Measurements from ENCODE around the gene RAB40B.

The RAB40B gene

DNA sequence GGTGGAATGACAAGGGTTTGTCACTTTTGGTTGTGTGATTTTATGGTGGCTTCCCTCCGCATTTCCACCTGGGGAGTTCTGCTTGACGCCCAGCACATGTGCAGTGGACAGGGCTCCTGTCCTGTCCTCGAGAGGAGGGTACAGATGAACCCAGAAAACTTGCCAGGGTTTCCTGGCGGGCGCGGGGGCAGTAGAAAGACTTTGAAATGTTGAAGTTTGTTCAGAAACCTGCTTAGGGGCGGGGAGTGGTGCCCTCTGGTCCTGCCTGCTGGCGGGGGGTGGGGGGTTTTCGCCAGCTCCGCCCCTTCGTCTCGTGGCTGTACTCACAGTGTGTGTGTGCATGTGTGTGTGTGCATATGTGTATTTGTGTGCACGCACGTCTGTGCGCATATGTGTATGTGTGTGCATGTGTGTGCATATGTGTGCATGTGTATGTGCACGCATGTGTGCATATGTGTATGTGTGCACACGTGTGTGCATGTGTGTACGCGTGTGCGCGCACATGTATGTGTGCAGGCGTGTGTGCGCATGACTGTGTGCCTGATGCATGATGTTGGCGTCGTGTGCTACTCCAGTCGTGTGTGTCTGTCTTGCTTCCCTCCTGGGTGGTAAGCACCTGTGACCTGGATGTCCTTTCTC is 24.8 kb upstream of the RAB40B start:
- Mint-ChIP-seq H3K9me3 (no peaks in the 10 kb centered on the region), H3K27ac (peak overlapping the region in 1 of 2 donors; percentile 48), H3K27me3 (no peaks in the 10 kb centered on the region), H3K4me1 (peaks cover under 1% of the 10 kb centered on the region), H3K4me3 (no peak overlapping the region)
- DNase-seq (no peak), ATAC-seq (no peak)

DNA sequence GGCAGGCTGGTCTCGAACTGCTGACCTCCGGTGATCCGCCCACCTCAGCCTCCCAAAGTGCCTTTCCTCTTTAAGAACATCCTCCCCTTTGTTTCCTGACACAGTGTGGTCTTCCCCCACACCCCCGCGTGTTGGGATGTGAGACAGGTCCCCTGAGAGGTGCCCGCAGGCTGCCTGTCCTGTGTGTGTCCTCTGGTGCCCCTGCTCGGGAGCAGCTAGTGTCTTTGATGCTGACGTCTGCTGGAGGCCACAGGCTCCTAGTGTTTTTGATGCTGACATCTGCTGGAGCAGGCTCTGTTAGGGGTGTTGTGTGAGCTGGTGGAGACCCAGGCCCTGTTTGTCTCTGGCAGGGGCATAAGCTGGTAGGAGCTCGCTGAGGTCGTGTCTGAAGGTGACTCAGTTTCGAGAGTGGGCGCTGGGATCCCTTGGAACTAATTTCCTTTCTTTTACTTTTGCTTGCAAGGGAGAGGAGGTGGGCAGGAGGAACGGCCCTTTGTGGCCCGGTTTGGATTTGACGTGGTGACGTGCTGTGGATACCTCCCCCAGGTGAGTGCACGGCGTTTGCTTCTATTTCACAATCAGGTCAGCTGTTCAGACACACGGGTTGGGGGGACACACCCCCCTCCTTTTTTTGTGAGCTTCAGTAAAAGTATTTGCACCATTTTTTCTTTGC is 24.0 kb upstream of the RAB40B start:
- no peak for ATAC-seq
- no peak for DNase-seq
- no peak overlapping the region for H3K4me3 Mint-ChIP-seq

DNA sequence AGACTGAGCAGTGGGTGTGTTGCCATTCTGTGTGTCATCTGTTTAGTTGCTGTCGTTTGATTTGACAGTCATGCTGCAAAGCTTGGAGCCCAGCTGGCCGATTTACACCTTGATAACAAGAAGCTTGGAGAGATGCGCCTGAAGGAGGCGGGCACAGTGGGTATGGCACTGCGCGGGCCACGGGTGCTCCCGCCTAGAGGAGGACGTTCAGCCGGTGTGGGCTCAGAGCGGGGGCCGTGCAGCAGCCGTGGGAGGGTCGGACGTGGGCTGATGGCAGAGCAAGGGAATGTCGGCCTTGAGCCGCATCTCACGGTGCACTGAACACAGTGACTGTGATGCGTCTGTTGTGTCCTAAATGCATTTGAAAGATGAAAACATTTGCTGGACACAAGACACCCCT is 21.7 kb upstream of the RAB40B start:
- DNase-seq (no peak), ATAC-seq (no peak)
- Mint-ChIP-seq H3K27ac (peak overlapping the region in 1 of 2 donors; percentile 33), H3K9me3 (no peaks in the 10 kb centered on the region), H3K27me3 (no peaks in the 10 kb centered on the region), H3K4me3 (no peak overlapping the region), H3K4me1 (peaks cover 22% of the 10 kb centered on the region)

More for the DNA sequence above, 24.0 kb upstream of the RAB40B start:
- Mint-ChIP-seq H3K27me3 (no peaks in the 10 kb centered on the region), H3K27ac (peak overlapping the region in 1 of 2 donors; percentile 87), H3K9me3 (no peaks in the 10 kb centered on the region), H3K4me1 (peaks cover 9% of the 10 kb centered on the region)

- no peak overlapping the region for H3K4me3 Mint-ChIP-seq
- ATAC-seq (no peak), DNase-seq (no peak)
- no peak overlapping the region for H3K27ac Mint-ChIP-seq
- H3K4me1 Mint-ChIP-seq, result peaks cover 22% of the 10 kb centered on the region
- H3K27me3 Mint-ChIP-seq, result no peaks in the 10 kb centered on the region
- H3K9me3 Mint-ChIP-seq, result no peaks in the 10 kb centered on the region
Measured at GRCh38 chr17:82718986-82719685, 20.6 kb upstream of the RAB40B start.

DNA sequence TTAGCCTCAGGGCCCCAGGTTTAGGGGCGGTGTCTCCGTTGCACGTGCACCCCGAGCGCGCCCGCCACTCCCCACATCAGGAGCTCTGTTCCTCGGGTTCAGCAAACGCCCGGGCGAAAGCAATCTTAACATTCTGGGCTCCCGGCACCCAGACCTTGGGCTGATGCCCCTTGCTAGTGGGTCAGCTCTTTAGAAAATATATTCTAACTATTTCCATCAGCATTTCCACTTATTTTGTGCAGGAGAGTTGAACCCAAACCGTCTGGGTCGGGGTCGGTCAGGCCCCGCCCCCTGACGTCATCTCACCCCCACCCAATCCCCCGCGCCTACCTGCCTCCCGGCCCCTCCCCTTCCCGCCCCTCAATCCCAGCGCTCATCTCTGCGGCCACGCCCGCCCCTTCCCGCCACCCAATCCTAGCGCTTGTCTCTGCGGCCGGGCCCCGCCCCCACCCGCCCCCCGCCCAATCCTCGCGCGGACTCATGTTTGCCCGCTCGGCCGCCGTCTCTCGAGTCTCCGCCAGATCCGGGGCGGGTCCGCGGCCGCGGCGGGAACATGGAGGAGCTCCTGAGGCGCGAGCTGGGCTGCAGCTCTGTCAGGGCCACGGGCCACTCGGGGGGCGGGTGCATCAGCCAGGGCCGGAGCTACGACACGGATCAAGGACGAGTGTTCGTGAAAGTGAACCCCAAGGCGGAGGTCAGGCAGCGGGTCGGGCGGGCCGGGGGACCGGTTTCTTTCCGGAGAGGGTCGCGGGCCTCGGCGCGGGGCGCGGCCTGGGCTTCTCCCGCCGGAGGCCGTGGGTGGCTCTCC is 17.9 kb upstream of the RAB40B start, which contains the start of gene FN3KRP:
TSS of gene FN3KRP (plus strand) at position 504 of the 808 bp plus-strand sequence. CDS start at position 554, 50 bp downstream.
- no peaks in the 10 kb centered on the region for H3K27me3 Mint-ChIP-seq
- no peaks in the 10 kb centered on the region for H3K9me3 Mint-ChIP-seq
- H3K4me3 Mint-ChIP-seq, result peak within 1 kb of the TSS; percentile 91 to 98
- peak; percentile 85 to 91 for DNase-seq
- H3K4me1 Mint-ChIP-seq, result peaks cover 22% of the 10 kb centered on the region
- ATAC-seq, result peak; percentile 94
- peak within 1 kb of the TSS; percentile 96 to 98 for H3K27ac Mint-ChIP-seq

DNA sequence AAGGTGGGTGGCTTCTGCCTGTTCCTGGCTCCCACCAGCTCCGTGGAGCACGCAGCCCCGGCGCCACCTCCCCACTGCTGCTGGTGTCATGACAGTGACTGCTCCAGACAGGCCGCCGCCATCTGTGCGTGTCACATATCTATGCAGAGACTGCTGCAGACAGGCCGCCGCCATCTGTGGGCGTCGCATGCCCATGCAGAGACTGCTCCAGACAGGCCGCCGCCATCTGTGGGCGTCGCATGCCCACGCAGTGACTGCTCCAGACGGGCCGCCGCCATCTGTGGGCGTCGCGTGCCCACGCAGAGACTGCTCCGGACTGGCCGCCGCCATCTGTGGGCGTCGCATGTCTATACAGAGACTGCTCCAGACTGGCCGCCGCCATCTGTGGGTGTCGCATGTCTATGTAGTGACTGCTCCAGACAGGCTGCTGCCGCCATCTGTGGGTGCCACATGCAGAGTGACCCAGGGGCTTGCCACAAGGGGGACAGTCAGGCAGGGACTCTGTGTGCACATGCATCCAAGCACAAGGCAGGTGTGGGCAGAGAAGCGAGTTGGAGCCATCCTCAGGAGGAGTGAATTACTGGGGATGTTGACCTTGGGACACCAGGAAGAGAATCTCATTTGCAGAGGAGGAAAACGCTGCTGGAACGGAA is 14.7 kb upstream of the RAB40B start:
- Mint-ChIP-seq H3K27me3 (no peaks in the 10 kb centered on the region), H3K27ac (no peak overlapping the region), H3K4me1 (peaks cover 21% of the 10 kb centered on the region), H3K4me3 (no peak overlapping the region), H3K9me3 (no peaks in the 10 kb centered on the region)
- DNase-seq (no peak), ATAC-seq (no peak)

- peaks cover 8% of the 10 kb centered on the region for H3K4me1 Mint-ChIP-seq
- no peaks in the 10 kb centered on the region for H3K27me3 Mint-ChIP-seq
- no peak overlapping the region for H3K27ac Mint-ChIP-seq
- H3K4me3 Mint-ChIP-seq, result no peak overlapping the region
- ATAC-seq, result no peak
- H3K9me3 Mint-ChIP-seq, result no peaks in the 10 kb centered on the region
- DNase-seq, result no peak
Measured at GRCh38 chr17:82710499-82711232, 12.2 kb upstream of the RAB40B start.

DNA sequence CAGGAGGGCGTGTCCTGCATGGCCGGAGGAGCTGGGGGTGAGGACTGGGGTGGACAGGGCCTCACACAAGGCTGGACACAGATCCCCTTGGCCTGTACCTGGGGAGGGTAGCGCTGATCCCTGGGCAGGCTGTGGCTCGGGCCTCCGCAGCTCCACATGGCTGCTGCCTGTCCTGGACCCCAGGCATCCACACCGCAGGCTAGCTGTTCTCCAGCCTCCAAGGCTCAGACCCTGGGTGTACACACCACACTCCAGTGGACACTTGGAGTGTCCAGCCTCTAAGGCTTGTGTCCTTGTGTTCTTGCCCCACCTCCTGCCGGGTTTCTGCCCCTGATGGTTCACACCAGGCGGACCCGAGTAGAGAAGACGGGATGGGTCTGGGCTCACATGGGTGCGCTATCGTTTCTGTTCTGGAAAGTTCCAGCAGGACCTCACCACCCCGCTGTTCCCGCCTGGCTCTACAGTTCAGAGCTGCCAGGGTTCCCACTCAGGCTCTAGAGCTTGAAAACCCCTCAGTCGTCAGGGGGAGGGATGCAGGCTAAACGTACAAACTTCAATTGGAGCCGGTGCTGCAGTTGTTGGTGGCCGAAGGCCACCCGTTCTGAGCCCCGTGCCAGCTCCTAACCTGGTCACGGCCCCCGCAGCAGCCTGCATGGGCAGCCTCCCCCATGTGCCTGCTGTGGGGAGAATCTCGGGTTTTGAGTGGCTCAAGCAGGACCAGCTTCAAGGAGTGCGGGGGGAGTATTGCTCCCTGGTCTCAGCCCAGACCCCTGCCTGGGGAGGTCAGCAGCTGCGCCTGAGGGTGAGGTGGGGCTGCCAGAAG is 11.4 kb upstream of the RAB40B start:
- no peaks in the 10 kb centered on the region for H3K9me3 Mint-ChIP-seq
- H3K4me3 Mint-ChIP-seq, result no peak overlapping the region
- H3K27me3 Mint-ChIP-seq, result no peaks in the 10 kb centered on the region
- DNase-seq (no peak), ATAC-seq (peak; percentile 10)
- no peak overlapping the region for H3K27ac Mint-ChIP-seq
- peaks cover 6% of the 10 kb centered on the region for H3K4me1 Mint-ChIP-seq

DNA sequence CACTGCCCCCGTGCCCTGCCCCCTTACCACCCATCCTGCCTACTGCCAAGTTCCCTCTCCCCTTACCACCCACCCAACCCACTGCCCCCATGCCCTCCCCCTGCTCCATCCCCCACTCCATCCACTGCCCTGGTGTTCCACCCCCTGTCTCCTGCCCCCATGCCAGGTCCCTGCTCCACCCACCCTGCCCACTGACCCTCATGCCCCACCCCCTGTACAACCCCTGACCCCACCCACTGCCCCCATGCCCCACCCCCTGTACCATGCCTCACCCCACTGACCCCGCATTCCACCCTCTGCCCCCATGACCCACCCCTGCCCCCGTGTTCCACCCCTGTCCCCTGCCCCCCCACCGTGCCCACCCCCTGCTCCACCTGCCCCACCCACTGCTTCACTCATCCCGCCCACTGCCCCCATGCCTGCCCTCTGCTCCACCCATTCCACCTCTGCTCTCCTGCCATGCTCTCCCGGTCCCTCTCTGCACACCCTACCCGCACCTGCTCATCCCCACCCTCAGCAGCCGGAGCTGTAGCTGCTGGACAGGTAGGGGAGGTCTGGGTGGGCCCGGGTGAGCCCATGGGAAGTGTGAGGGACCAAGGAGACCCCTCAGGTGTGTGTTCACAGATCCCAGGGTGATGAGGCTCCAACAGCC is 10.7 kb upstream of the RAB40B start:
- Mint-ChIP-seq H3K27ac (no peak overlapping the region), H3K27me3 (no peaks in the 10 kb centered on the region), H3K9me3 (no peaks in the 10 kb centered on the region), H3K4me1 (peaks cover 6% of the 10 kb centered on the region), H3K4me3 (no peak overlapping the region)
- ATAC-seq, result peak; percentile 21
- DNase-seq, result no peak

GRCh38 chr17:82705756-82706155 is 7.3 kb upstream of the RAB40B start:
- no peak overlapping the region for H3K27ac Mint-ChIP-seq
- H3K9me3 Mint-ChIP-seq, result no peaks in the 10 kb centered on the region
- H3K4me3 Mint-ChIP-seq, result no peak overlapping the region
- peaks cover 6% of the 10 kb centered on the region for H3K4me1 Mint-ChIP-seq
- no peaks in the 10 kb centered on the region for H3K27me3 Mint-ChIP-seq
- DNase-seq (no peak), ATAC-seq (no peak)

DNA sequence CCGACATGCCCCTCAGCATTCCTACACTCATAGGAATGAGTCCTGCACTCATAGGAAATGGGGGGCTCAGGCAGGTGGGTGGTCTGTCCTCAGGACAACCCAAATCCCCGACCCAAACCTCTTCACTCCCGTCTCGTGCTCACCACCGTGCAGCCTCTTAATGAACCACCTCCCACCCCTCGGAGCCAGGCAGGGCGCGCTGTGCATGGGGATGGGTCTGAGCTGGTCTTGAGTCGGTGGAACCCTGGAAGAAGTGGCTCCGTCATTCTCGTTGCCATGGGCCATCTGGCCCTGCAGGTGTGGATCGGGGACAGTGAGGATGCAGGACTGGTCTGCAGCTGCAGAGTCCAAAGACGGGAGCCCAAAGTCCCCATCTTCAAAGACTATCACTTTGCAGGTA is 6.4 kb upstream of the RAB40B start:
- no peak for DNase-seq
- Mint-ChIP-seq H3K4me3 (no peak overlapping the region), H3K27ac (no peak overlapping the region), H3K4me1 (peaks cover 6% of the 10 kb centered on the region), H3K9me3 (no peaks in the 10 kb centered on the region), H3K27me3 (no peaks in the 10 kb centered on the region)
- no peak for ATAC-seq

DNA sequence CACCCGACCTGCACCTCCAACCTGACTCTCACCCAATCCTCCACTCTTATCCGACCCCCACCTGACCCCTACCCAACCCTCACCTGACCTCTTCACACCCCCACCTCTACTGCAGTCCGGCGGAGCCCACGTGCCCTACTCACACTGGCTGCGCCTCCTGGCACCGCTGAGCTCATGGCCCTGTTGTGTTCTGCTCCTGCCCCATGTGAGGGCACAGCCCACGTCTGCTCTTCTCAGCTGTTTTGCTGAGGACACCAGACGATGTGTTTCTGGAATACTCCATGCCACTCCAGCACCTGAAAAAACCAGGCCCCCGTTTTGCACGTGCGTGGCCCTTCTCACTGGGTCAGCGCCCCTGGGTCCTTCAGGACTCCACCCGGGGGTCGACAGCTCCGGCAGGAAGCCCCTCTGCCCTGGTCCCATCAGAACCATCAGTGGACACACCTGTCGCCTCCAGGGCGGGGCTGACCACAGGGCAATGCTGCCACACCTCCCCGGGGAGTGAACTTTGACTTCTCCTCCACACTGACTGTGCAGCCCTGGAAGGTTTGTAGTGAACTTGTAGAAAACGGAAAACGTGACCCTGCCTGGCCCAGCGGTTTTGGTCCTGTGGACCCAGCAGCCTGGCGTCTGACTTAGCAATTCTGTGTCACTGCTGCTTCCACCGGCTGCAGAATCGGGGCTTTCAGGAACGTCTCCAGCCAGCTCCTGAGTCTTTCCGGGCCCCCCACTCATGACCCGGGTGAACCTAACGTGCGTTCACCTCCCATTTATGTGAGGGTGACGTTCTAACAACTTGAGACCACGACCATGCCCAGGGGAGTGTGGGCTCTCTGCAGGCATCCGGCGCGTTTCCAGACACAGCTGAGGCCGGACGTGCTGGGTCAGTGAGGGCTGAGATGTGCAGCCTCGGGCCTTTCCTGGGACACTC is 5.7 kb upstream of the RAB40B start:
- ATAC-seq (no peak), DNase-seq (no peak)
- Mint-ChIP-seq H3K27me3 (no peaks in the 10 kb centered on the region), H3K4me3 (no peak overlapping the region), H3K27ac (no peak overlapping the region), H3K9me3 (no peaks in the 10 kb centered on the region), H3K4me1 (peaks cover 11% of the 10 kb centered on the region)

Measured in stimulated activated naive CD8-positive, alpha-beta T cell treated with anti-CD3 and anti-CD28 coated beads, Interleukin-15, amount 100 ng/mL, for 72 hours (primary cell).